Activated CD4-positive, alpha-beta T cell treated with anti-CD3 and anti-CD28 coated beads, Interleukin-2, amount 50 U/mL, for 4 hours (primary cell): Measurements from ENCODE around the gene CACNB4.
"Not testable (repeated sequence)": the region's sequence is repeated elsewhere in the genome, so short reads cannot be mapped to it uniquely, and the experiment has no call there.

Experiments used
- DNase-seq, 2 experiments: peaks; one replicate each; pipeline ENCODE4 v3.0.0-alpha.2; 2020

The CACNB4 gene

DNA sequence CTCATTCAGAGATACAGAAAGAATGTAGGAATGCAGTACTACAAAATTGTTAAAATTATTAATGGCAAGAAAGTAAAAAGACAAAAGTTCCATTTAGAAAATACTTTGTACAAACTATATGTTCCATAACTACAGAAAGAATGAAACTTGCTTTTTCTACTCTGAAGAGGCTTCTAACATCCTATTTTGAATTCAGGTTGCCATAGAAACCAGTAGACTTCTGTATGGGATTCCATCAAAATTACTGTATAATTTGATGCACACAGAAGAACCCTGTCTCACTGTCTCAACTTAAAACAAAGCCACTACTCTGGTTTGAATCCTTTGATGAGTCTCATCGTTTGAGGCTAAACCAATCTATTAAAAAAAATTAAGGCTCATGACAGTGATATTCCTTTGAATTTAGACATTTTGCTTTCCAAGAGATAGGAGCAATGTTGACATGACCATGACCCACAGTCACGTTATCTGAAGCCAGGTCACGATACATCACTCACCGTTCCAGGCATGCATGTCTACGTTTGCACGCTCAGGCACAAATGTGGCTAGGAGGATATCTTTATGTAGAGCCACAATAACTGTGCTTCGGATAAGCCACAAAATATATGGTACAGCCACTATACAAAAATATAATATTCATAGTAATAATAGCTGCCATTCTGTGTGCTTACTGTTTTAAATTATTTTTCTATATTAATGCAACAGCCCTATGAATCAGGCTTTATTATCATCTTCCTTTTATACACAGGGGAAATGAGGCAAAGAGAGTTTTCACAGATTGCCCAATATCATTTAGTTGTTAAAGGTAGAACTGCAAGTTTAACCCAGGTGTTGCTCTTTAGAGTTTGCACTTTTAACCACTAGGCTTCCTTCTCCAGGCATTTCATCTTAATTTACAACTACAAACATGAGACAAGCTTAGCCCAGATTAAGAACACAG lies 82.4 kb downstream of the CACNB4 start:
- no peak for DNase-seq

DNA sequence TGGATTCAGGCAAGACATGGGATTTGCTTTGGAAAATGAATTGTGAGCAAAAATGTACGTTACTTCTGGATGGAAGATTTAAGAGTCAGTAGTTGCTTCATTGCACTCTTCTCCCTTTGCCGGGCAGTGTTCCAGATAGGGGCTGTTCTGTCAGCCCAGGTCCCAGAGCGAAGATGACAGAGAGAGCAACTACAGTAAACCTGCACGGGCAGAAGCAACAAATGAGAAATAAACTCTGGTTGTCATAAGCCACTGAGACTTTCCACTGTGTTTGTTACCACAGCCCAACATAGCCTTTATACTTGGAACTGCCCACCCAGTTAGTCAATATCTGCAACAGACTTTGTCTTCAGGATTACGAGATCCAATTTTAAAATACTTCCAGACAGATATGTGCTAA lies 83.3 kb downstream of the CACNB4 start:
- no peak for DNase-seq

- no peak for DNase-seq
Measured at GRCh38 chr2:152012697-152013096, 86.1 kb downstream of the CACNB4 start.

DNA sequence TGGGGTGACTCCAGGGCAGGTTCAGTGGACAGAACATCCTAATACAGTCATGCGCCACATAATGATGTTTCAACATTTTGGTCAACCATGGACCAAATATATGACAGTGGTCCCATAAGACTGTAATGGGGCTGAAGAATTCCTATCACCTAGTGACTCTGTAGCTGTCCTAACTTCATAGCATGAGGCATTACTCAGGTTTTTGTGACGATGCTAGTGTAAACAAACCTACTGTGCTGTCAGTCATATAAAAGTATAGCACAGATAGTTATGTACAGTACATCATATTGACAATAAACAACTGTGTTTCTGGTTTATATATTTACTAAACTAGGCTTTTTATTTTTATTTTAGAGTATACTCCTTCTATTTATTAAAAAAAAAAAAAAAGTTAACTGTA lies 87.1 kb downstream of the CACNB4 start:
- DNase-seq, result no peak

GRCh38 chr2:152005607-152006006 lies 93.2 kb downstream of the CACNB4 start:
- DNase-seq, result no peak

- not testable (repeated sequence) for DNase-seq
Measured at GRCh38 chr2:152003283-152003682, 95.6 kb downstream of the CACNB4 start.

DNA sequence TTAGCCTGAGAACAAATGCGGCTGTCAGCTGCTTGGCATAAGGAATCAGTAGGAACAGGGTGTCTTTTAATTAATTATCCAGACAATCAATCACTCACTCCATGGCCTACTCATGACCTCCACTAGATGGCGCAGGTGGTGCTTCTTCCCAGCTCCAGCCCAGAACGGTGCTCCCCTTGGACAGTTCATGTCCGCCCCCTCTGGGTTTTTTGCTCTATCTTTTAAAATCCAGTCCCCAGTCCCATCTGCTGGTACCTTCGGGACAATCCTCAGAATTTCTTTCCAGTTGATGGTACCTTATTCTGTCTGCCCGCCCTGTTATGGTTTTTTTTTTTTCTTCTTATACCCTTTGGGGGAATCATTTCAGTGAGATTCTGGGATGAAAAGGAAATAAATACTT lies 99.8 kb downstream of the CACNB4 start:
- DNase-seq, result peak; percentile 15 to 22

DNA sequence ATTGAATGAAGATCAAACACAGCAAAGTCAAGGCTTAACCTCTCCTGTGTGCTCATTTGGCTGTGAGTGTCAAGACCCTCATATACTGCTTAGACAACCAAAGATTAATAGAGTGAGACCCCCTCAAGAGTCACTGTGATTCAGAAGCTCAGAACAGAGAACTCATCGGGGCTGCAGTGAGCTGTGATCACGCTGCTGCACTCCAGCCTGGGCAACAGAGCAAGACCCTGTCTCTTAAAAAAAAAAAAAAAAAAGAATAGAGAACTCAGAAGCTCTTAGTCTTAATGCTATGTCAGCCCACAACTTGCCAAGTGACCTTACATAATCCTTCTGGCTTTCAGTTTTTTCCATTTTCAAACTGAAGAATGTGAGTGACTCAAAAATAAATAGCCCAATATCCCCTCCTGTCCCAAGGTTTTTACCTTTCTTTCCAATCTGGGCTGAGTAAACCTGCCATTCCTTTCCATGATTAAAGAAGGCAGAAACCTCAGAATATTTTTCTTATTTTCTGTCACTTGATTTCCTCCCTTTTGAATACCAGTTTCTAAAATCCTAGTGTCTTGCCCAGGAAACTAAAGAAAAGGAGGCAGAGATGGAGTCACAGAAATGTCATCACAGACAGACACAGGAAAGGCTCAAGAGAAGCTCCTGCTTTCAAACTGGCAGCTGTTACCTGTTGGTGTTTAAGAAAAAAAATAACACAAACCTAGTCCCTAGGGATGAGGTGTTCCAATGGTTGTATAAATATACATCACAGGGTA lies 102.4 kb downstream of the CACNB4 start:
- DNase-seq, result no peak

DNA sequence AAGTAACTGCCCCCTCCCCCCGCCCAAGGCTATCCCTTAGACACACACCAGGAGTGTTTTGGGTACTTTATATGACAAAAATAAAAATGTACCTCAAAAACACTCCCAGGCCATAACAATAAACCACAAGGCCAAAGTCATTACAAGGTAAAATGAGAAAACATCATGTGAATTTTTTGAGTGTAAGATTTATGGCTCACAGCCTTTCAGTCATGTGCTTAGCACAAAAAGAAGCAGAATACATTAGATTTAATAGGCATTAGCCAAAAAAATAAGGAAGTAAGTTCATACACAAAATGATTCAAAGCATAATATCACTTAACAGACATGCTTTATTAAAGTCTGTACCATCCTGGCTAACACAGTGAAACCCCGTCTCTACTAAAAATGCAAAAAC lies 103.7 kb downstream of the CACNB4 start:
- no peak for DNase-seq

DNA sequence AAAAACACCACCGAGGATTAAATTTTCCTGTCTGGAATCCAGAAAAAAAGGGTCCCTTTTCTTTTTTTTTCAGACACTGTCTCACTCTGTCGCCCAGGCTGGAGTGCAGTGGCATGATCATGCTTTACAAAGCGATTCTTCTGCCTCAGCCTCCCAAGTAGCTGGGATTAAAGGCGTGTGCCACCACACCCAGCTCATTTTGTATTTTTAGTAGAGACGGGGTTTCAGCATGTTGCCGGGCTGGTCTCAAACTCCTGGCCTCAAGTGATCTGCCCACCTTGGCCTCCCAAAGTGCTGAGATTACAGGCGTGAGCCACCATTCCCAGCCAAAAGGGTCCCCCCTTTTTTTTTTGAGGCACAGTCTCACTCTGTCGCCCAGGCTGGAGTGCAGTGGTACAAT lies 104.7 kb downstream of the CACNB4 start:
- DNase-seq, result not testable (repeated sequence)

- DNase-seq, result no peak
Measured at GRCh38 chr2:151991010-151991409, 107.8 kb downstream of the CACNB4 start.

GRCh38 chr2:151989378-151989777 lies 109.5 kb downstream of the CACNB4 start:
- DNase-seq, result no peak

DNA sequence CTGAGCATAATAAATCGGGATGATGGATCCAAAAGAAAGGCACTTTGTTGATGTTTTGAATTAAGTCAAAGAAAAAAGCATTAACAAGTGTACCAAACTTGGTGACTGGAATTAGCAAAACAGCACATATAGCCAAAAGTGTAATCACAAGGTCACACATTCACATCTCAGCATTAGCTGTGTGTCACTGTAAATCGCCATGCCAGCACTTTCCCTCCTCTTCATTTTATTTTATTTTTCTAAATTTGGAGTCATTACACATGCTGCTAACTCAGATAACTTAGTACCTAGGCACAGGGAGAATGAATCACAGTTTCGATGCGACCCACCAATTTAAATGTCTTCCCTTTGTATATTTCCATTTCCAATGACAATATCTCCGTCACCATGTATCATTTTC lies 111.4 kb downstream of the CACNB4 start:
- no peak for DNase-seq

GRCh38 chr2:151984424-151985083 lies 114.3 kb downstream of the CACNB4 start:
- DNase-seq, result no peak

- no peak for DNase-seq
Measured at GRCh38 chr2:151983221-151983620, 115.6 kb downstream of the CACNB4 start.

DNA sequence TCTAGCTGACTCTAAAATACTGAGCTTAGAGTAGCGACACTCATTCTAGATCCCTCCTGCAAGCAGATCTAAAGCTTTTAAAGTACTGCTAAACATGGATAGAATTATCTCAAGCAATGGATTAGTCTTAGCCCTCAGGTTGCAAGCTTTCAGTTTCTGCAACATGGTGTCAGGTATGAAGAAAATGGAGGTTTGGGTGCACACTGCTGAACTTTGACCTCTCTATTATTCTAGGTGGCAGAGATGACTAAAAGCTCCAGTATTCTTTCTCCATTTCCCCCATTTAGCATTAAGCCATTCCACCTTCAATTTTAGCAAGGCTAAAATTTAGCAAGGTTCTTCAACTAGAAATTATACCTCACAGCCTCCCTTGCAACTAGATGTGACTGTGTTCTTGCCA lies 117.0 kb downstream of the CACNB4 start:
- no peak for DNase-seq

DNA sequence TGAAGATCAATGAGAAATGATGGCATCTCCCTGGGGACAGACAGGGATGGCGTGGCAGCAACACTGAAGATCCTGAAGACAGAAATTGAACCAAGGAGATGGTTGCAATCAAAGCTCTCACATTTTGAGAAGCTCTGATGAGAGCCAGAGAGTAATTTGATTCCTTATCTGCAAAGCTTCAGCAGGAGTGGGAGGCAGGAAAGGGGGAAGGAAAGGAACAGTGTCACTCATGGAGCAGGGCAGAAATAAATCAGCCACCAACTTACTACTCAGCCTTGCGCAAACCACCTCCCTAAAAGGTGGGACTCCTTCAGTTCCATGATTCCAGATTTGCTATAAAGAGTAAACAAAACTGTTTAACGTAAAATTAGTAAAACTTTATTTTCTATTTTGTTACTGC lies 119.2 kb downstream of the CACNB4 start:
- no peak for DNase-seq

- DNase-seq, result no peak
Measured at GRCh38 chr2:151978709-151979108, 120.1 kb downstream of the CACNB4 start.

- DNase-seq, result no peak
Measured at GRCh38 chr2:151977631-151978030, 121.2 kb downstream of the CACNB4 start.

GRCh38 chr2:151976945-151977353 lies 121.9 kb downstream of the CACNB4 start:
- DNase-seq, result no peak

GRCh38 chr2:151975460-151976414 lies 123.1 kb downstream of the CACNB4 start:
- DNase-seq, result no peak

- no peak for DNase-seq
Measured at GRCh38 chr2:151974988-151975387, 123.9 kb downstream of the CACNB4 start.

DNA sequence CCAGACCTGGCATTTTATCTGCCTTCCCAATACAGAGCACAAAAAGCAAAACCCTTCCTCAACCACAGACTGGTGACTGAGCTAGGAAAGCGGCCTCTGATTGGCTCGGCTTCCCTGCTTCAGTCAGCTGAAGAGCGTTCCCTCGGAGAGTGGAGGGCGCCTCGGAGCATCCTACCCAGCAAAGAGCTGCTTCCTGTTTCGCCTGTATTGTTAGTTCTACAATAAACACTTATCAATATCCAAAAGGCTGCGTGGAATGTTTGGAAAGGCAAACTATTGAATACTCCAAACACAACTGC lies 125.0 kb downstream of the CACNB4 start:
- DNase-seq, result no peak
